ENCODE results near the gene HSPA2.
A peak's percentile ranks its signal among the peaks of the same experiment; 100 is the strongest.
"Not testable (repeated sequence)": the region's sequence is repeated elsewhere in the genome, so short reads cannot be mapped to it uniquely, and the experiment has no call there.

Gene HSPA2

DNA sequence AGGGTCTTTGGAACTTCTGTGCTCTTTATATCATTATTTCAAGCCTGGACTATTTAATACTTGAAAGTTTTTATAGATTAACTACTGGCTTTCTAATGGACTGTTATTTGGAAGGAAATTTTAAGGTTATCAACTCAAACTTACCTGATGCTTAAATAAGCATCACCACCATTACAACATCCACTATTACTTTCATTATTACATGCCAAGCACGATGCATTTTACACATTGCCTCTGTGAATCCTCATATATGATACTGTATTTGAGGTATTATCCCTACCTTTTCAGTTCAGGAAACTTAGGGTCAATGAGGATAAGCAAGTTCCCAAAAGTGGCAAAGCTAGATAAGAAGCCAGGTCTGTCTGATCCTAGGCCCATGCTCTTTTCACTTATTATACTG lies 23.6 kb upstream of the HSPA2 start:
- DNase-seq = no peak

DNA sequence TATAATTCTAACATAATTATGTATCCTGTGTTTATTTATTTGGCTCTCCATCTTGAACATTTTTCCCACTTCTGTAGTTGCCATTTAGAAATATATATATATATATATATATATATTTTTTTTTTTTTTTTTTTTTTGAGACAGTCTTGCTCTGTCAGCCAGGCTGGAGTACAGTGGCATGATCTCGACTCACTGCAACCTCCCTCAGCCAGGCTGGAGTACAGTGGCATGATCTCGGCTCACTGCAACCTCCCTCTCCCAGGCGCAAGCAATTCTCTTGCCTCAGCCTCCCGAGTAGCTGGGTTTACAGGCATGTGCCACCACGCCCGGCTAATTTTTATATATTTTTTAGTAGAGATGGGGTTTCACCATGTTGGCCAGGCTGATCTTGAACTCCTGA lies 22.9 kb upstream of the HSPA2 start:
- not testable (repeated sequence) for DNase-seq

DNA sequence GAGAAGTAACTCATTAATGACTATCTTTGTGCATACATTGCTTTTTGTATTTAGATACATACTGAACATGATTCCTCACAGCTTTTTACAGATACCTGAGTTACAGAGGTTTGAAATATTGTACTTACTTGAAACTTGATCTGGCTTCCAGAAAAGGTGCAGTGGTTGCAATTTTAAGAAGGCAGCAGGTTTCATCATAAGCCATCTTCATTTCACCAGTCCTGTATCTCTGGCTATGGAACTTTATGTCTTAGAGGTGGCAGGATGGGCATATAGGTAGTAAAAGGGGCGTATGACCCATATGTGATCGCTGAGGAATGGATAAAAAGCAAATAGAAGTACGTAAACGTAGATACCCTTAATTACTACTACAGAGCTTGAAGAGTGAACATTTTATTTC lies 22.3 kb upstream of the HSPA2 start:
- DNase-seq = no peak

DNA sequence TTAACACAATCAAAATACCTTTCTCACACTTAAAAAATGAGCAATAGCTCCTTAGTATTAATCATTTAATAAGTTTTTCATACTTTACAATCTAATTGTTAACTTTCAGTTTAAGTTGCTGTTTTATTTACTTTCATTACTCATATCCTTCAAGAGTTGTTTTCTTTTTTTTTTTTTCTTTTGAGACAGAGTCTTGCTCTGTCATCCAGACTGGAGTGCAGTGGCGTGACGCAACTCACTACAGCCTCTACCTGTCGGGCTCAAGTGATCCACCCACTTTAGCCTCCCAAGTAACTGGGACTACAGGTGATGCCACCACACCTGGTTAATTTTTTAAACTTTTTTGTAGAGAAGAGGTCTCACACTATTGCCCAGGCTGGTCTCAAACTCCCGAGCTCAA lies 19.8 kb upstream of the HSPA2 start:
- DNase-seq = no peak

DNA sequence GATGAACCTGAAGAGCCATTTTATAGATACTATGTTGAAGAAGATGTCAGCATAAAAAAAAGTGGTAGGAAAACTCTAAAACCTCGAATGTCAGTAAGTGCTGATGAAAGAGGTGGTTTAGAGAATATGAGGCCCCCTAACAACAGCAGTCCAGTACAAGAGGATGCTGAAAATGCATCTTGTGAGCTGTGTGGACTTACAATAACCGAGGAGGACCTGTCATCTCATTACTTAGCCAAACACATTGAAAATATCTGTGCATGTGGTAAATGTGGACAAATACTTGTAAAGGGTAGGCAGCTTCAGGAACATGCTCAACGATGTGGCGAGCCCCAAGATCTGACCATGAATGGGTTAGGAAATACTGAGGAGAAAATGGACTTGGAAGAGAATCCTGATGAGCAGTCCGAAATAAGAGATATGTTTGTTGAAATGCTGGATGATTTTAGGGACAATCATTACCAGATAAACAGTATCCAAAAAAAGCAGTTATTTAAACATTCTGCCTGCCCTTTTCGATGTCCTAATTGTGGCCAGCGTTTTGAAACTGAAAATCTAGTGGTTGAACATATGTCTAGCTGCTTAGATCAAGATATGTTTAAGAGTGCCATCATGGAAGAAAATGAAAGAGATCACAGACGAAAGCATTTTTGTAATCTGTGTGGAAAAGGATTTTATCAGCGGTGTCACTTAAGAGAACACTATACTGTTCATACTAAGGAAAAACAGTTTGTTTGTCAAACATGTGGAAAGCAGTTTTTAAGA lies 17.8 kb upstream of the HSPA2 start:
- no peak for DNase-seq

DNA sequence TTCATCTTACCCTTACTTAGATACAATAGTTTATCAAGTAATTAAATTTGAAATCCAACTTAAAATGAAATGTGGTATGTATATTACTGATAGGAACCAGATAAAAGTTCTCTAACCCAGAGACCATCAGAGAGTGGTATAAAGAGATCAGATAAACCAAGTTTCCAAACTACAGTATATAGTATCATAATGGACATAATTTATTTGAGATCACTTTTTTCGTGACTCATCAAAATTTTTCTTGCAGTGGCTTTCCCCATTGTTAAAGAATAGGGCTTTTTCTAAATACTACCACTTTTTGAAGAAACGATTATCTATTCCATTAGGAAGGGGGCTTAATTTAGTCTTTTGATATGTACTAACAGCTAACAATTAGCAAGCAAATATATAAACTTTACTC lies 15.2 kb upstream of the HSPA2 start:
- no peak for DNase-seq

DNA sequence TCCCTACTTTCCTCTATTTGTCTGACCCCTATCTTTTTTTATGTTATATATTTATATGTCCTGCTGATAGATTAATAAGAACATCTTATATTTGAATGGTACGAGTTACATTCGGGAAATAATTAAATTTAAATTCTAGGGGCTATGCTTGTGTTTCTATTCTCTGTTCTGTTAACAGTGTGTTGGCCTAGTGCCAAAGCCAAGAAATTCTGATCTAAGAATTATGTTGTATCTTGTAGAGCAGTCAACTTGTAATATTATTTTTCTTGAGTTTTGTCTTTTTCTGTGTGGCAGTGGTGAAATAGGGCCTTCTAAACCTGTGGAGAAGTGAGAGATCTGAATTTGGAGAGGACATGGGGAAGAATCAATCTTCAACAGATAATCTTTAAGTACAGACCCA lies 9.0 kb upstream of the HSPA2 start:
- DNase-seq = no peak

DNA sequence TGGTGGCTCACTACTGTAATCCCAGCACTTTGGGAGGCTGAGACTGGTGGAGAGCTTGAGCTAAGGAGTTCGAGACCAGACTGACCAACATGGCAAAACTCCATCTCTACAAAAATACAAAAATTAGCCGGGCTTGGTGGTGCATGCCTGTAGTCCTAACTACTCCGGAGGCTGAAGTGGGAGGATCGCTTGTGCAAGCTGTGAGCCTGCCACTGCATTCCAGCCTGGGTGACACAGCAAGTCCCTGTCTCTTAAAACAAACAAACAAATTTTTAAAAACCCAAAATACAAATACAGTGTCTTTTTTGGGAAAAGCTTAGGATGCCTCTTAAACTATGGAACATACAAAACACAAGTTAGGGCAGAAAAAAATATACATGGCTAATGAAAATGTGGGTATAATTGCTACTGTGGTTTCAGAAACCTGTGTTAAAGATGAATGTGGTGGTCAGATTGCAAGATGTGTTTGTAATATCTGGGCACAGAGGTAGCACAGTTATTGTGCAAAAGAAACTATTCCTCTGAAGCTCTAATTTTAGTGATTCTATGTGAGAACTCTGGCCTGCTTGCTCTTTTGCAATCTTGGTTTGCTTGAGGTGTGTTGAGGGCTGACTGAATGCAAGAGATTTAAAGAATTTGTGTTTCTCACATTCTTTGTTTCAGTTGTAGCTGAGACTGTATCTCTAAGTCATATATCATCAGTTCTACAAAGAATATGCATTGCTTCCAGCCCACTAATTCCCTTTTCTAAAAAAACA lies 3.9 kb upstream of the HSPA2 start:
- DNase-seq = no peak

DNA sequence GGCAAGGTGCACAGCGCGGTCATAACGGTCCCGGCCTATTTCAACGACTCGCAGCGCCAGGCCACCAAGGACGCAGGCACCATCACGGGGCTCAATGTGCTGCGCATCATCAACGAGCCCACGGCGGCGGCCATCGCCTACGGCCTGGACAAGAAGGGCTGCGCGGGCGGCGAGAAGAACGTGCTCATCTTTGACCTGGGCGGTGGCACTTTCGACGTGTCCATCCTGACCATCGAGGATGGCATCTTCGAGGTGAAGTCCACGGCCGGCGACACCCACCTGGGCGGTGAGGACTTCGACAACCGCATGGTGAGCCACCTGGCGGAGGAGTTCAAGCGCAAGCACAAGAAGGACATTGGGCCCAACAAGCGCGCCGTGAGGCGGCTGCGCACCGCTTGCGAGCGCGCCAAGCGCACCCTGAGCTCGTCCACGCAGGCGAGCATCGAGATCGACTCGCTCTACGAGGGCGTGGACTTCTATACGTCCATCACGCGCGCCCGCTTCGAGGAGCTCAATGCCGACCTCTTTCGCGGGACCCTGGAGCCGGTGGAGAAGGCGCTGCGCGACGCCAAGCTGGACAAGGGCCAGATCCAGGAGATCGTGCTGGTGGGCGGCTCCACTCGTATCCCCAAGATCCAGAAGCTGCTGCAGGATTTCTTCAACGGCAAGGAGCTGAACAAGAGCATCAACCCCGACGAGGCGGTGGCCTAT lies 875 bp downstream of the HSPA2 start:
- peak; percentile 24 for DNase-seq

DNA sequence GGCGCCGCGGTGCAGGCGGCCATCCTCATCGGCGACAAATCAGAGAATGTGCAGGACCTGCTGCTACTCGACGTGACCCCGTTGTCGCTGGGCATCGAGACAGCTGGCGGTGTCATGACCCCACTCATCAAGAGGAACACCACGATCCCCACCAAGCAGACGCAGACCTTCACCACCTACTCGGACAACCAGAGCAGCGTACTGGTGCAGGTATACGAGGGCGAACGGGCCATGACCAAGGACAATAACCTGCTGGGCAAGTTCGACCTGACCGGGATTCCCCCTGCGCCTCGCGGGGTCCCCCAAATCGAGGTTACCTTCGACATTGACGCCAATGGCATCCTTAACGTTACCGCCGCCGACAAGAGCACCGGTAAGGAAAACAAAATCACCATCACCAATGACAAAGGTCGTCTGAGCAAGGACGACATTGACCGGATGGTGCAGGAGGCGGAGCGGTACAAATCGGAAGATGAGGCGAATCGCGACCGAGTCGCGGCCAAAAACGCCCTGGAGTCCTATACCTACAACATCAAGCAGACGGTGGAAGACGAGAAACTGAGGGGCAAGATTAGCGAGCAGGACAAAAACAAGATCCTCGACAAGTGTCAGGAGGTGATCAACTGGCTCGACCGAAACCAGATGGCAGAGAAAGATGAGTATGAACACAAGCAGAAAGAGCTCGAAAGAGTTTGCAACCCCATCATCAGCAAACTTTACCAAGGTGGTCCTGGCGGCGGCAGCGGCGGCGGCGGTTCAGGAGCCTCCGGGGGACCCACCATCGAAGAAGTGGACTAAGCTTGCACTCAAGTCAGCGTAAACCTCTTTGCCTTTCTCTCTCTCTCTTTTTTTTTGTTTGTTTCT lies 1.7 kb downstream of the HSPA2 start:
- no peak for DNase-seq

DNA sequence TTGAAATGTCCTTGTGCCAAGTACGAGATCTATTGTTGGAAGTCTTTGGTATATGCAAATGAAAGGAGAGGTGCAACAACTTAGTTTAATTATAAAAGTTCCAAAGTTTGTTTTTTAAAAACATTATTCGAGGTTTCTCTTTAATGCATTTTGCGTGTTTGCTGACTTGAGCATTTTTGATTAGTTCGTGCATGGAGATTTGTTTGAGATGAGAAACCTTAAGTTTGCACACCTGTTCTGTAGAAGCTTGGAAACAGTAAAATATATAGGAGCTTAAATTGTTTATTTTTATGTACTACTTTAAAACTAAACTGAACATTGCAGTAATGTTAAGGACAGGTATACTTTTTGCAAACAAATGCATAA lies 2.3 kb downstream of the HSPA2 start:
- DNase-seq = no peak

DNA sequence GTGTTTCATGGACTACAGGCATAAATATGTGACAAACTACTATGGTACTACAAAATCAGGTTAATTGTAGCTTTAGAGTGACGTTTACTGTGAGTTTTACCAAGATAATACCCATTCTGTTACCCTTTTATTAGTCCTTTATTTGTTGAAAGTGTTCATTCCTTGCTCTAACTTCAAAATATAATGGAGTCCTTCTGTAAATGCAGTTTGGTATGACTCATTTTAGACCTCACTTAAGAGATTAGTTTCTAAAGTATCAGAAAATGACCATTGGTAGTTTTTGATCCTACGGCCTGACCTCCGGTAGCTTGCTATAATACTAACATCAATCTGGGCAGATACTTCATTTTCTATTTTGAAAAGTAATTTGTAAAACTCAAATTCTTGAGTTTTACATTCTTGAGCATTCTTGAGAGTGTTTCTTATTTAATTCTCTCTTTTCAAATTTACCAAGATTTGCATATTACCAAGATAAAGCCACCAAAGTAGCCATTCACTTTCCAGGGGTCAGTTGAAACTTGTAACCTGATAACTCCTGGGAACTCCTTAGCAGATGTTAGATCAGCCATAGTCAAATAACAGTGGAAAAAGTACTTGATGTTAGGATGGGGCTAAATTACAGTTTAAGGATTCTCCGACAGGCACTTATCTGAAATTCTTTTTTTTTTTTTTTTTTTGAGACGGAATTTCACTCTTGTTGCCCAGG lies 4.2 kb downstream of the HSPA2 start:
- DNase-seq = no peak

DNA sequence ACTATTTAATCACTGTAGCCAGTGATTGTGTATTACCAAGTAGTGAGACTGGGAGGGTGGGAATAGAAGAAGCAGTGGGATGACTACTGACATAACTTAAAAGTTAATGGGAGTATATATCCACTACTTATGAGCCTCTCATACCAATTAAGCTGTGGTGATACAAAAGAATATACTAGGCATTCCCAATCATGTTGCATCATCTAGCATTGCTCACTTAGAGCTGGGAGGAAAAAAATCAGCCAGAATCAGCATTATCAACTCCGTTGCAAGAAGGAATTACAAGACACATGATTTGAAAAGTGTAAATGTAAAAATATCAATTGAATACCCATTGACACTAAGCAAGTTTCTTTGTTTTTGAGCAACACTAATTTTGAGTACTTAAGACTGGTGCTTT lies 8.5 kb downstream of the HSPA2 start:
- DNase-seq = no peak

DNA sequence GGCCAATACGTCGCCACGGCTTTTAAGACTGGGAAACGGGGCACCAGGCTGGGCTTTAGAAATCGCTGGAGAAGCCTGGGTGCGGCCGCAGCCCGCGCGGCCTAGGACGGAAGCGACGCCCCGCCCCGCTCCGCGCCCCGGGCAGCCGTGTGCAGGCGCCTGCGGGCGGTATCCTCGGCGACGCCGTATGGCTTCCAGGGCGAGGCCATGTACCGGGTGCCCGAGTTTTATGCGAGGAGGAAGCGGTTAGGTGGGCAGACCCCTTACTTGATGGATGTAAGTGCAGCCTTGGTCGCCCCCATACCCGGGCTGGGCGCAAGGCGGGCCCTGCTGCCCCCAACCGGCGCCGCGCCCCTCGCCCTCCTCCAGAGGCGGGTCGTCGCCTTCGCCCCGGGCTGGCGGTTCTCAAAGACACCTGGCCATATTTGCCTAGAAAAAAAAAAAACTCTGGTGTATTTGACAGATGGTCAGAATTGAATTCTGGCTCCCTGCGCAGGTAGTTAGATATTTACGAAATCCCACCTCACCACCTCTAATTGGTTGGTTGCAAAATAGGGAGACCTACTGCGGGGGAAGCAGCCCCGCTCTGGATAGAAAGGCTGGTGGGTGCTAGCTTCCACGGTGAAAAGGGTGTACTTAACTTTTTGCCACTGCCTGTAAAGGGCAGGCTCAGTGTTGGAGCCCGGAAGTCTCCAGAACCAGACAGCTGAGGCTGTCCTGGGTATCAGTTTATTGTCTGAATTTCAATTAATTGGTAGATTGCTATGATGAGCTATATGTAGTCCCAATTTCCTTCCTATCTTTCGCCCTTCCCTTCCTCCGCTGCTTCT lies 9.5 kb downstream of the HSPA2 start, which contains the start of gene PPP1R36:
TSS of gene PPP1R36 (plus strand) at position 171 of the 830 bp plus-strand sequence. CDS start at position 208, 37 bp downstream.
- peak; percentile 53 for DNase-seq

DNA sequence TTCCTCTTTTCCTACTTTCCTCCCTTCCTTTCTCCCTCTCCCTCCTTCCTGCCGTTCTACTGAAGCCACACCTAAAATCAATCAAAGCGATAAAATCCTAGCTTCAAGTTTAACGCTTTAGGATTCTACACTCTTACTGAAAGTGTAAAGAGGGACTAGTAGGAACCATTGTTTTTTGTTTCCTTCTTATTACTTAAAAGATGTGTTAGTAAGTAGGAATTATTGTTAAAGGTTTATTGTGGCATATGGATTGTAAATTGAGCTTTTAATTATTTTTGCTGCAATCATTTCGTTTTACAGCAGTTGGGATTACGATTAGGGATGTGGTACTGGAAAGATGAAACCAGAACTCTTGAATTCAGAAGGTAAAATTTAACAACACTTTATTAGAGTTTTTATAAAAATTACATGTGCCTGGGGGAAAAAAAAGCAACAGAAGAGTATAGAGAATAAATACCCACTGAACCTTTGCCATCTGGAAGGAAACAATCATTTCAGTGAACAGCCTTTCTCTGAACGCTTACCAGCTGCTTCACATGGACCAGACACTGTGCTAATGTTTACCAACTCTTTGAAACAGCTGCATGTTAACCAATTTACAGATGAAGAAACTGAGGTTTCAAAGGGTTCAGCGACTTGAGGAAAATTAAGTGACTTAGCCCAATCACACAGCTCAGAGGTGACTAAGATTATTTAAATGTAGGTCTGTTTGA lies 10.2 kb downstream of the HSPA2 start:
- DNase-seq = peak; percentile 13

DNA sequence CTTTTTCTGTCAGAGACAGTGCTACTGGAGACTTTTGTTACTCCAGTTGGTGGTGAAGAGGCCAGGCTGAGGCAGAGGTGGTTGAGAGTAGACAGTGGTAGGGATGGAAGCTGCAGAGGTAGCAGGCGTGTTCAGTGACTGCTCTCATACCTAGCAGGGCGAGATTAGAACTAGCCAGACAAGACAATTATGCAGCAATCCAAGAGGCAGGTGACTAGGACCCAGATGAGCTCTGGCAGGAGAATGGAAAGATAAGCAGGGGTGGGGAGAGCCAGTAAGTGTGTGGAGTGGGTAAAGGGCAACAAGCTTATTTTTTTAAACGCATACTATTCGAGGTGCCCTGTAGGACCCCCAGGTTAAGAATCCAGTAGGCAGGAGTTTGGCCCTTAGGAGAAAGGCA lies 14.0 kb downstream of the HSPA2 start:
- no peak for DNase-seq

DNA sequence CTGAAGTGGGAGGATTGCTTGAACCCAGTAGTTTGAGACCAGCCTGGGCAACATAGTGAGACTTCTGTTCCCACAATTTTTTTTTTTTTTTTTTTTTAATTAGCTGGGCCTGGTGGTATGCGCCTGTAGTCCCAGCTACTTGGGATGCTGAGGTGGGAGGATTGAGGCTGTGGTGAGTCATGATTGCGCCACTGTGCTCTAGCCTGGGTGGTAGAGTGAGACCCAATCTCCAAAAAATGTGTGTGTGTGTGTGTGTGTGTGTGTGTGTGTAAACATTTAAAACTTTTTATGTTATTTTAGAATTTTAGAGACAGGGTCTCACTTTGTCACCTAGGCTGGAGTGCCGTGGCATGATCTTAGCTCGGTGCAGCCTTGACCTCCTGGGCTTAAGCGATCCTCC lies 16.0 kb downstream of the HSPA2 start:
- no peak for DNase-seq

DNA sequence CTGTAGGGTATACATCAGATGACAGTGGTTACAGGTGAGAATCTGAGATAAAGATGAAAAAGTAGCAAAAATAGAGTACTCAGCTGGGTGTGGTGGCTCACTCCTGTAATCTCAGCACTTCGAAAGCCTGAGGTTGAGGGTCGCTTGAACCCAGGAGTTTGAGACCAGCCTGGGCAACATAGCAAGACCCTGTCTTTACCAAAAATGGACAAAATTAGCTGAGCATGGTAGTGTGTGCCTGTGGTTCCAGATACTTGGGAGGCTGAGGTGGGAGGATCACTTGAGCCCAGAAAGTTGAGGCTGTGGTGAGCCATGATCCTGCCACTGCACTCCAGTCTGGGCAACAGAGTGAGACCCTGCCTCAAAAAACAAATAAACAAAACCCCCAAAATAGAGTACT lies 17.7 kb downstream of the HSPA2 start:
- not testable (repeated sequence) for DNase-seq

DNA sequence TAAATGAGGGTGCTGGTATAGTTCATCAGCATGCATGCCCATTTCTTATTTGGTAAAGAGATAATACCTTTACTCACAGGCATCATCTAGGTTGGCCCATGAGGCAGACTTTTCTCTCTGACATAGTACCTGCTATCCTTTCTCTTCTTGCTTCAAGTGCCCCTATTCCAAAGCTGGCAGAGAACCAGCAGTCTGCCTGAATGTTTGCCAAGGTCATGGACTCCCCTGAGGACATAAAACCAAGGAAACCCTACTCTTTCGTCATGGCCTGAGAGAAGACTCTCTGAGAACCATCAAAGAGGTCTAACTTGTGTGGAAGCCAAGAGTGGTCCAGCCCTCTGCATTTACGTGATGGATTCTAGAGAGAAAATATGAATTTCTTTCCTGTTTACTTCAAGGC lies 21.1 kb downstream of the HSPA2 start:
- DNase-seq = no peak

DNA sequence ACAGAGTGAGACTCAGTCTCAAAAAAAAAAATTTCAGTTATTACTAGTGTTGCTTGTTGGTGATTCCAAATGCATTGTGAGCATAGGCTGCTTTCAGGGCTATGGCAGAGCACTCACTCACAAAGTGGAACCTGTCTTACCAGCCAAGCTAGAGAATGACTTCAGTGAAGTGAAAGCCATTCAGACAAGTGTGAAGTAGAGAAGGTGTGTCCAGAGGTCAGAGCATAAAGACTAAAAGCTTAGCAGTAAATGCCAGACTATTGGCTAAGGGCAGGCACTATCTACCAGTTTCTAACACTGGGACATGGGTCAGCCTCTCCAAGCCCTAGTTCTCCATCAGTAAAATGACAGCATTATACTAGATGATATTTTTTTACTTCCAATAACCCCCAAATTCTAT lies 21.9 kb downstream of the HSPA2 start:
- no peak for DNase-seq

DNA sequence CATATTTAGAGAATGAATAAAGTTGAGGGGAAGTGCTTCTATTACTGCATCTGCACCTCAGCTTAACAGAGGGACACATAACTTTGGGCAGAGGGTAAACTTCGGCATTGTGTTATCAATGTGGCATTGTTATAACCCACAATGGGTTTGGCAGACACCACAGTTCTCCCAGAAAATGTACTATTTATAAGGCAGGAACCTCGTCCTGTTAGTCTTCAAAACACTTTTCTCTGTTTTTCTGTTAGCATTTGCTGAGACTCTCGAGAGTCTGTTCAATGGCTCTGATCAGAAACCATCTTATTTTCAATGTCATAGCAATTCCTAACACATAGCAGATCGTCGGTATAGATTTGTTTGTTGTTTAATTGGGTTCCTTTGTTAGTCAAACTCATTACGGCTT lies 23.2 kb downstream of the HSPA2 start:
- DNase-seq = no peak
